GM20000 (cell line): ENCODE measurements around the gene ARHGAP26.

Experiments
- DNase-seq: peaks from one replicate; pipeline ENCODE4 v3.0.0; 2012; ENCODE audit warnings: low spot score
- TF ChIP-seq, protein P1 (sequence below): IDR thresholded peaks from 2 replicates; pipeline ENCODE4 v1.5.1; 2012; ENCODE audit warnings: mild to moderate bottlenecking, control low read depth; ENCODE audit errors: extremely low read depth, missing control alignments

ARHGAP26 gene

DNA sequence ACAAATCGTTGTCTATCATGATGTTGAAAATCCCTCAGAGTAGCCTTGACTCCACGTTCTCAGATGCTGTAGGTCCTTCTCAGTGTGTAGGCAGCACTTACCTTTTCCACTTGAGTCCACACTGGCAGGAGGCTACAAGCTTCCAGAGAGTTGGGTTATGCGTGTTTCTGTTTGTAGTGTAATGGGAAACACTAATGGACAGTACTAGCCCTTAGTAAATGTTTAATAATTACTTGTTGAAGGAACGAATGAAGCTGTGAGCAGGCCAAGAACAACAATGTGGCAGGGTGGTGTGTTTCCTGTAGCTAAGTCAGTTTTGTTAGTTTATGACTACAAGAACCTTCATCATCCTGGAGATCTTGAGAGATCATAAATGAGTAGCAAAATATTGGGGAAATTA lies 83.5 kb downstream of the ARHGAP26 start:
- TF ChIP-seq, protein P1, sequence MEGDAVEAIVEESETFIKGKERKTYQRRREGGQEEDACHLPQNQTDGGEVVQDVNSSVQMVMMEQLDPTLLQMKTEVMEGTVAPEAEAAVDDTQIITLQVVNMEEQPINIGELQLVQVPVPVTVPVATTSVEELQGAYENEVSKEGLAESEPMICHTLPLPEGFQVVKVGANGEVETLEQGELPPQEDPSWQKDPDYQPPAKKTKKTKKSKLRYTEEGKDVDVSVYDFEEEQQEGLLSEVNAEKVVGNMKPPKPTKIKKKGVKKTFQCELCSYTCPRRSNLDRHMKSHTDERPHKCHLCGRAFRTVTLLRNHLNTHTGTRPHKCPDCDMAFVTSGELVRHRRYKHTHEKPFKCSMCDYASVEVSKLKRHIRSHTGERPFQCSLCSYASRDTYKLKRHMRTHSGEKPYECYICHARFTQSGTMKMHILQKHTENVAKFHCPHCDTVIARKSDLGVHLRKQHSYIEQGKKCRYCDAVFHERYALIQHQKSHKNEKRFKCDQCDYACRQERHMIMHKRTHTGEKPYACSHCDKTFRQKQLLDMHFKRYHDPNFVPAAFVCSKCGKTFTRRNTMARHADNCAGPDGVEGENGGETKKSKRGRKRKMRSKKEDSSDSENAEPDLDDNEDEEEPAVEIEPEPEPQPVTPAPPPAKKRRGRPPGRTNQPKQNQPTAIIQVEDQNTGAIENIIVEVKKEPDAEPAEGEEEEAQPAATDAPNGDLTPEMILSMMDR: no peak

GRCh38 chr5:142856269-142856782 lies 86.1 kb downstream of the ARHGAP26 start:
- no peak for DNase-seq

More for the DNA sequence above, 83.5 kb downstream of the ARHGAP26 start:
- no peak for DNase-seq

DNA sequence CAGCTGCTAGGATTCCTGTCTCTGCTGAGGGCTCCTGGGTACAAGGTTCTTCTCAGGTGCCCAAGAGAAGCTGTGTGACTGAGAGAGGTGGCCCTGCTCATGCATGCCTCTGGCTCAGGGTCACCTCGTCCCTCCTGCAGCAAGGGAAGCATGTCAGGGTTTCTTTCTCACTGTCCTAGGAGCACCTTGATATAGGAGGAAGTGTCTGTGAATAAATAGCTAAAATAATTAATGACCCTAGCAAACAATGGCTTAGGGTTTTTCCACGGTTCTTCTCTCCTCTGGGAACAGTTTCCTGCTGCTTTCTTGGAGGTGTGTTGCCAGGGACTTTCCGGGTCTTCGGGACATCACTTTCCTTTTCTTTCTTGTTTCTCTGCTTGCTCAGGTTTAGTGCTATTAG lies 87.2 kb downstream of the ARHGAP26 start:
- DNase-seq: no peak
- TF ChIP-seq, protein P1: no peak

More at GRCh38 chr5:142856269-142856782, 86.1 kb downstream of the ARHGAP26 start:
- TF ChIP-seq, protein P1: no peak

DNA sequence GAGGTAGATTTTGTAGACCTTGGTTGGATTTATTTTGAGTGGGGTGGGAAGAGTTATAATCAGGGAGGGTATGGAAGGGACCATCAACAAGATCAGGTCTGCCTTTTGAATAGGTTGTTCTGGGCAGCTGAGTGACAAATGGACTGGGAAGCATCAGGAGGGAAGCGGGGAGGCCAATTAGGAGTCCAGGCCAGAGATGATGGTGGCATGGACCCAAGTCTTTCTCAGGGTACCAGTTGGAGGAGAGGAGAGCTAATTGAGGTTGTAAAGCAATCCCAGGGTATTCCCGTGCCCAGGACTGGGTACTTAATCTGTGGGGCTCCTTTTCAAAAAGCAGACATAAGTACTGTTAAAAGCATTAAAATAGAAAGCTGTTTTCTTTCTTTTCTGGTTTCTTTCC lies 88.9 kb downstream of the ARHGAP26 start:
- TF ChIP-seq, protein P1: no peak
- DNase-seq: no peak

DNA sequence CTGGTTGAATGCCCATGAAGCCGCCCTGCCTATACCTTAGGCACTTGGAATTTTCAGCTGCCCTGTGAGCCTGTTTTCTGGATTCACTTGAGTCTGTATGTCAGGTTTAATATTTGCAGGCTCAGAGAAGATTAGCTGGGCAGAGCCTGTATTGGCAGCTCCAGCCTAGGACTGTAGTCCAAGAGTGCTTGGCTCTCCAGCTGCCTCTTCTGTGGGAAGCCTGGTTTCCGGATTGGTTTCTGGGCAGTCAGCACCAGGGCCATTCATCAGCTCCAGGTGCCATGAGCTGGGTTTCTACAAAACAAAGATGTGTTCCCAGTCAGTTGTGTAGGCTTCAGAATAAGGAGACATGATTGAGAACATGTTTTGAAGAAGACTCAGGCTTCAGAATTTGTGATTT lies 90.1 kb downstream of the ARHGAP26 start:
- TF ChIP-seq, protein P1: no peak
- DNase-seq: no peak

DNA sequence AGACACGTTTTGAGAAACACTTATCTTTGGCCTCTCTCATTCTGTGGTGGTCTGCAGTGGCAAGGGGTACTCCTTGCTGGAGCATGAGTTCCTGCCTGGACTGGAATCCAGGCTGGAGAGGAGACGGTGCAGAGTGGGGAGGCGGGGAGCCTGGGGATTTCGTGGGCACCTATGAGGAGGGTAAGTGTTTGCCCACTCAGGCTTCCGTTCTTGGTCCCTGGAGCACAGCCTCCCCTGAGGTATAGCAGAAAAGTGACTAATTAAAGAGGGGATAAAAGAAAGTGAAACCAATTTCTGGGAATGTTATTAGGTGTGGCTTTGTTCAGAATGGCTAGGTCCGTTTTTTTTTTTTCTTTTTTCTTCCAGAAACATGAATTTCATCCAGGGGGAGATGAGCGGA lies 90.8 kb downstream of the ARHGAP26 start:
- TF ChIP-seq, protein P1: no peak
- no peak for DNase-seq

- TF ChIP-seq, protein P1: no peak
- no peak for DNase-seq
These were observed 92.4 kb downstream of the ARHGAP26 start for GRCh38 chr5:142862594-142862993.
